Skeletal muscle satellite cell (primary cell): ENCODE results near the gene NEK6.

Experiments
- H3K27me3 ChIP-seq: 2 replicates; pipeline ENCODE4 v1.7.0; 2013; ENCODE audit warnings: low read length; ENCODE audit not compliant: control insufficient read depth, insufficient read depth
- H3K36me3 ChIP-seq: 2 replicates; pipeline ENCODE4 v1.7.0; 2013; ENCODE audit warnings: mild to moderate bottlenecking, control low read depth, low read length; ENCODE audit not compliant: insufficient read depth
- H3K4me1 ChIP-seq: 2 replicates; pipeline ENCODE4 v1.7.0; 2013; ENCODE audit warnings: low read length; ENCODE audit not compliant: control insufficient read depth, insufficient read depth
- H3K4me2 ChIP-seq: 2 replicates; pipeline ENCODE4 v1.7.0; 2013; ENCODE audit warnings: mild to moderate bottlenecking, low read length
- H3K4me3 ChIP-seq: 2 replicates; pipeline ENCODE4 v1.7.0; 2013; ENCODE audit warnings: low read length
- H3K9ac ChIP-seq: 2 replicates; pipeline ENCODE4 v1.7.0; 2013; ENCODE audit warnings: mild to moderate bottlenecking, low read depth, low read length, moderate library complexity
- H3K9me3 ChIP-seq: replicated peaks from 2 replicates; pipeline ENCODE4 v1.7.0; 2013; ENCODE audit warnings: mild to moderate bottlenecking, control low read depth, low read length

Gene NEK6

GRCh38 chr9:124256517-124257069 is 1.2 kb upstream of the NEK6 start:
- Histone ChIP-seq H3K4me1 (peaks cover 45% of the 10 kb centered on the region), H3K4me2 (peak overlapping the region; percentile 76), H3K27me3 (no peaks in the 10 kb centered on the region), H3K9ac (peak overlapping the region; percentile 98), H3K36me3 (peaks cover 5% of the 10 kb centered on the region), H3K4me3 (peak overlapping the region; percentile 95), H3K9me3 (no peaks in the 10 kb centered on the region)

DNA sequence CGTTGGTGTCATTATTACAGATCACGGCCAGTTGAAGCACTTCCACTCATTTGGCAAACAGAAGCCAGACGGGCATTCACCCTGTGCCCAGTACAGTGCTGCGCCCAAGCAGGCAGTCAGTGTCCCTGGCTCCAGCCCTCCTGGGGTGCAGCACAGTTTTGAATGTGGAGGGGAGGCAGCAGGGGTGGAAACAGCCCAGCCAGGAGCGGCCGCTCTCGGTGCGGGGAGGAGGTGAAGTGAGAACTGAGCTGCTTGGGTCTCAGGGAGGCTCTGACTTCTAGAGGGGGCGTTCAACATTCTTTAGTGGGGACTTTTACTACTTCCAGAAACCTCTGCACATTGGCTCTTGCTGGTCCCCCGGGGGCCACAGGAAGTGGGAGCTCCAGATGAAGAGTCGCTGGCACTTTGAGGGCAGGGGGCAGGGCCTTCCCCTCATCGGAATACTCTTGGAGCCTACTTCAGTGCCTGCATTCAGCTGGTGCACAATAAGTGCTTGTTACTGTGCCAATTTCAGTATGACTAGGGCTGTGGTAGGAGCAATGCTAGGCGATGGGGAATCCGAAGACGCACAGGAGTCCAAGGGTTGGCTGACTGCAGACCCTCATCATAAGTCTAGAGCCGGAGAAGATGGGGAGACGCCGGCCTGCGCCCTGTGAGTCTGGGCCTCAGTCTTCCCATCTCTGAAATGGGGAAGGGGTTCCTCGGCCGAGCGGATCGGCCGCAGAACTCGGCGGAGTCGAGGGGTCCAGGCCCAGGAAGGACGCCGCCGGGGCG is 492 bp upstream of the NEK6 start:
- Histone ChIP-seq H3K4me1 (peaks cover 45% of the 10 kb centered on the region), H3K4me2 (peak overlapping the region; percentile 76), H3K27me3 (no peaks in the 10 kb centered on the region), H3K36me3 (peaks cover 8% of the 10 kb centered on the region), H3K9ac (peak overlapping the region; percentile 98), H3K4me3 (peak overlapping the region; percentile 95), H3K9me3 (no peaks in the 10 kb centered on the region)

- peaks cover 59% of the 10 kb centered on the region for H3K4me1 ChIP-seq
- peaks cover 22% of the 10 kb centered on the region for H3K36me3 ChIP-seq
- H3K4me3 ChIP-seq, result peak overlapping the region; percentile 95
Measured at GRCh38 chr9:124258607-124259157, 933 bp downstream of the NEK6 start.

GRCh38 chr9:124259158-124259808 is 1.5 kb downstream of the NEK6 start:
- H3K4me3 ChIP-seq, result peak overlapping the region; percentile 95
- peak overlapping the region; percentile 98 for H3K9ac ChIP-seq
- H3K4me1 ChIP-seq, result peaks cover 65% of the 10 kb centered on the region
- no peaks in the 10 kb centered on the region for H3K9me3 ChIP-seq
- H3K36me3 ChIP-seq, result peaks cover 27% of the 10 kb centered on the region
- H3K4me2 ChIP-seq, result peak overlapping the region; percentile 89
- H3K27me3 ChIP-seq, result no peaks in the 10 kb centered on the region

More at GRCh38 chr9:124258607-124259157, 933 bp downstream of the NEK6 start:
- peak overlapping the region; percentile 89 for H3K4me2 ChIP-seq
- no peaks in the 10 kb centered on the region for H3K9me3 ChIP-seq
- no peaks in the 10 kb centered on the region for H3K27me3 ChIP-seq
- H3K9ac ChIP-seq, result peak overlapping the region; percentile 98

DNA sequence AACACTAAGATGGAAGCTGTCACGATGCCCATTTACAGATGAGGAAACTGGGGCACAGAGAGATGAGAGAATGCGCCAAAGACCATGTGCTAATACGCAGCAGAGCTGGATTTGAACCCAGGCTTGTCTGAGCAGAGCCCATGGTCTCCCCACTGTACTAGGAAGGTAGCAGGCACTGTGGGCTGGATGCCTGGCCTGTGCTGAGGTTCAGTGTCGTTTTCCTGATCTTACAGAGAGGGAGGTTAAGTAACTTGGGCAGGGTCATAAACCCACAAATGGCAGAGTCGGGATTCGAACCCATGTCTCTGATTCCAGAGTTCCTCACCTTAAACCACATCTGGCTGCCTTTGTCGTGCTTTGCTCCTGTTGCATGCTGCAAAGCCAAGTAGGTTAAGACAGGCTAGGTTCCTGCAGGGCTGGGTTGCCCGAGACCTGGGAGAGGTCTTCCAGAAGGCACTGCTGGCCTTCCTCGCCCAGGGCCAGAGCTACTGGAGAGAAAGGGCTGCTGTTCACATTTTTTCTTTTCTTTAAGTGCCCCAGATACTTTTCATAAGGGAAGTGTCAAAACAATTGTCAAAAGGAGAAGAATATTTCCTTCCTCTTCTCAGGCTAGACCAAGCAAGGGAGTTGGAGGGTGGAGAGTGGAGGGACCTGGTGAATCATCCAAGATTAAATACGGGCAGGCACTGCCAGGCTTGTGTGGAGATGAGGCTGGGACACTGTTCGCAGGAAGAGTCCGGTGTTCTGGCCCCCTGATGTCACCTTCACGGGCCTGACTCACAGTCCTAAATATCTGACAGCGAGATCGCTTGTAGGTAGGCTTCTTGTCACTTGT is 3.2 kb downstream of the NEK6 start:
- H3K4me3 ChIP-seq, result peak overlapping the region; percentile 60
- H3K9ac ChIP-seq, result peak overlapping the region; percentile 75

GRCh38 chr9:124261736-124262648 is 4.2 kb downstream of the NEK6 start:
- Histone ChIP-seq H3K9ac (peak overlapping the region; percentile 75), H3K4me1 (peaks cover 76% of the 10 kb centered on the region), H3K4me3 (peak overlapping the region; percentile 60)

More for the DNA sequence above, 3.2 kb downstream of the NEK6 start:
- Histone ChIP-seq H3K4me2 (peak overlapping the region; percentile 89), H3K27me3 (no peaks in the 10 kb centered on the region), H3K9me3 (no peaks in the 10 kb centered on the region), H3K36me3 (peaks cover 32% of the 10 kb centered on the region), H3K4me1 (peaks cover 76% of the 10 kb centered on the region)

DNA sequence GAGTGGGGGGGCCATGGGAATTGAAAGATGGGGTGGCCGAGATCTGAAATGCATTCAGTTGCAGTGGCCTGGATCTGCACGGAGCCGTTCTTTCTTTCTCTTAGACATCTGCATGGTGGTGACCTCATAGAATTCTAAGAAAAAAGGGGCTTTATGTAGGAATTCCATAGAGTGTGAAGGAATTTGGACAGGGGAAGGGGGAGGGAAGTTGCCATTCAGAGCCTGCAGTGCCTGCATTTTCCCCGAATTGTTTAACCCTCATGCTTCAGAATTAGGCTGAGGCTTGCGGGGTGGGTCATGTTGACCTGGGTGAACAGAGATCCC is 4.9 kb downstream of the NEK6 start:
- Histone ChIP-seq H3K9ac (peak overlapping the region; percentile 75), H3K9me3 (no peaks in the 10 kb centered on the region), H3K4me1 (peaks cover 76% of the 10 kb centered on the region), H3K4me3 (peak overlapping the region; percentile 60), H3K36me3 (peaks cover 38% of the 10 kb centered on the region), H3K4me2 (peak overlapping the region; percentile 89), H3K27me3 (no peaks in the 10 kb centered on the region)

More at GRCh38 chr9:124261736-124262648, 4.2 kb downstream of the NEK6 start:
- H3K4me2 ChIP-seq, result peak overlapping the region; percentile 89
- no peaks in the 10 kb centered on the region for H3K27me3 ChIP-seq
- peaks cover 37% of the 10 kb centered on the region for H3K36me3 ChIP-seq
- H3K9me3 ChIP-seq, result no peaks in the 10 kb centered on the region

DNA sequence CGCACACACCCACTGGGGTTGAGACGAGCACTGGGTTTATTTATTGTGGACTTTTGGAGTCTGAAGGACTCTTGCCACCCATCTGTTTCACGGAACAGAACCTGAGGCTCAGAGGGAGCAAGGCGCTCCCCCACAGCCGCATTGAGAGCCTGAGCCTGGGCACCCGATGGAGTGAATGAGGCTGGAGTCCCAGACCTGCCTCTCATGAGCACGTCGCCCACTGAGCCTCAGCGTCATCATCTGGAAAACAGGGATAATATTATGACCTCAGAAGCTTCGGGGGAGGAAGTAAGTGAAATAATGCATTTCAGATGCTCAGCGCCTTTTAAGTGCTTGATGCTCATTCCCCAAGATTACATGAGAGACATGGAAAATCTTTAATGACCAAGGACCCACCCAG is 5.5 kb downstream of the NEK6 start:
- peak overlapping the region; percentile 89 for H3K4me2 ChIP-seq
- peak overlapping the region; percentile 65 for H3K9ac ChIP-seq
- H3K27me3 ChIP-seq, result no peaks in the 10 kb centered on the region
- H3K36me3 ChIP-seq, result peaks cover 44% of the 10 kb centered on the region
- peaks cover 82% of the 10 kb centered on the region for H3K4me1 ChIP-seq
- H3K9me3 ChIP-seq, result no peaks in the 10 kb centered on the region
- no peak overlapping the region for H3K4me3 ChIP-seq

DNA sequence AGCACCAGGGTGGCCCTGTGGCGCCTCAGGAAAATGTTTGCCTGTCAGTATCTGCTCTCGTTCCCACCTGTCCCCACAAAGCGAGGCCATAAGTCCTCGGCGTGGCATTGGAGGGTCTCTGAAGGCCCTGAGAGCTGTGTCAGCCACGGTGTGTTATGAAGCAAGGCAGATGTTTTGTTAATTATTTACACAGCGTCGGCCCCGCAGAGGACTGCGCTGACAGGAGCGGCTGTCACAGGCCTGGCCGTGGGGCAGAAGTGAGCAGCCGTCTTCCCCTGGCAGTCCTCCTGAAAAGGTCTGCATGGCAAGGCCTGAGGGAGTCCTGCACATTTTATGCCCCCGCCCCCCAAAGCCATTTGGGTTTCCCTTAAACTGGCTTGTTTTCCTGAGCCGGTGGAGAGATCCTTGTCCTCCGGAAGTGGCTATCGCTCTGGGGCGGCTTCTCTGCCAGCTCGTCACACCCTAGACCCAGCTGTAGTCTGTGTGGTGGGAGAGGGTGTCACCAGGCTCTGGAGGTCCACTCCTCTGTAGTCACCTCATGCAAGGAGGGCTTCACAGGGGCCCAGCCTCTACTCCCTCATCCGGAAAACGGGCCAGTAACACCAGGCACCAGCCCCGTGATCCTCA is 6.2 kb downstream of the NEK6 start:
- peak overlapping the region; percentile 65 for H3K9ac ChIP-seq
- H3K4me1 ChIP-seq, result peaks cover 89% of the 10 kb centered on the region
- peaks cover 51% of the 10 kb centered on the region for H3K36me3 ChIP-seq
- peak overlapping the region; percentile 40 for H3K4me3 ChIP-seq
- H3K27me3 ChIP-seq, result no peaks in the 10 kb centered on the region
- H3K9me3 ChIP-seq, result no peaks in the 10 kb centered on the region
- H3K4me2 ChIP-seq, result peak overlapping the region; percentile 89

DNA sequence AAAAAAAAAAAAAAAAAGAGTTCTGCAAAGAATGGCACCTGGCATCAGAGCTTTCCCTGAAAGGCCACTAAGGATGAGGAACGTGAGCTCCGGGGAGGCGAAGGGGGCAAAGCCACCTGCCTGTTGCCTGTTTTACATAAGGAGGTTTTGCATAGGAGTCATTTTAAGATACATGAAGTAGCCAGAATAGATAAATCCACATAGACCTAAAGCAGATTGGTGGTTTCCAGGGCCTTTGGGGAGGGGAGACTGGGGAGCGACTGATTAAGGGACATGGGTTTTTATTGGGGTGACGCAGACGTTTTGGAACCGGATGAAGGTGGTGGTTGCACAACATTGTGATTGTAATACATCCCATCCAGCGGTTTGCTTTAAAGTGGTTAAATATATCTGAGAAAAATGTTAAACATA is 7.1 kb downstream of the NEK6 start:
- peaks cover 54% of the 10 kb centered on the region for H3K36me3 ChIP-seq
- no peaks in the 10 kb centered on the region for H3K9me3 ChIP-seq
- H3K4me1 ChIP-seq, result peaks cover 93% of the 10 kb centered on the region
- H3K9ac ChIP-seq, result no peak overlapping the region
- H3K4me2 ChIP-seq, result no peak overlapping the region
- no peak overlapping the region for H3K4me3 ChIP-seq
- no peaks in the 10 kb centered on the region for H3K27me3 ChIP-seq
